AG04450 (cell line): ENCODE measurements around the gene BRD3OS. TPM values are rescaled to one million over a fixed set of nuclear protein-coding genes. Genes with fewer than 3 reads are reported as not detected.

Experiments
- CTCF ChIA-PET: fragments of 300-600, 350-600 bp; formaldehyde crosslinking; extraction: SDS; loops from one replicate; lab custom pipeline; 2022; ENCODE audit warnings: antibody characterized with exemption, inconsistent platforms; lab: Charles Lee
- POLR2A ChIA-PET: fragments of 350-600 bp; formaldehyde crosslinking; extraction: SDS; loops from one replicate; lab custom pipeline; 2021; ENCODE audit warnings: antibody characterized with exemption, inconsistent platforms; lab: Yijun Ruan, JAX
- DNase-seq: peaks from one replicate; pipeline ENCODE4 v3.0.0-alpha.2; 2011; ENCODE audit warnings: low read depth, low spot score
- H3K27ac ChIP-seq: one replicate; pipeline ENCODE4 v1.5.1; 2012; ENCODE audit warnings: low read depth, low read length, control low read depth
- H3K27me3 ChIP-seq: one replicate; pipeline ENCODE4 v1.6.0; 2012; ENCODE audit warnings: low read length; ENCODE audit not compliant: control insufficient read depth, insufficient read depth
- H3K4me3 ChIP-seq: 2 replicates; pipeline ENCODE4 v1.5.1; 2011; ENCODE audit warnings: mild to moderate bottlenecking, low read depth, low read length, control low read depth
- H3K9me3 ChIP-seq: 2 replicates; pipeline ENCODE4 v1.5.1; 2012; ENCODE audit warnings: low read length; ENCODE audit not compliant: control insufficient read depth, insufficient read depth
- polyA plus RNA-seq: library from polyadenylated mRNA; depleted of rRNA; stranded (reverse); fragments of >200 nt; gene quantifications from 2 replicates; pipeline ENCODE4 v1.2.3, GENCODE V29; 2011
- TF ChIP-seq, protein P1 (sequence below): IDR thresholded peaks from 2 replicates; pipeline ENCODE4 v1.5.1; 2011; ENCODE audit warnings: low read depth, low read length, control low read depth, inconsistent platforms

Gene BRD3OS
- polyA plus RNA-seq, 1 experiment, result 20.2 TPM

GRCh38 chr9:134059661-134060395, 34.5 kb downstream of the BRD3OS start:
- ChIA-PET POLR2A (no interaction called here), CTCF (no interaction called here)
- no peak for DNase-seq

DNA sequence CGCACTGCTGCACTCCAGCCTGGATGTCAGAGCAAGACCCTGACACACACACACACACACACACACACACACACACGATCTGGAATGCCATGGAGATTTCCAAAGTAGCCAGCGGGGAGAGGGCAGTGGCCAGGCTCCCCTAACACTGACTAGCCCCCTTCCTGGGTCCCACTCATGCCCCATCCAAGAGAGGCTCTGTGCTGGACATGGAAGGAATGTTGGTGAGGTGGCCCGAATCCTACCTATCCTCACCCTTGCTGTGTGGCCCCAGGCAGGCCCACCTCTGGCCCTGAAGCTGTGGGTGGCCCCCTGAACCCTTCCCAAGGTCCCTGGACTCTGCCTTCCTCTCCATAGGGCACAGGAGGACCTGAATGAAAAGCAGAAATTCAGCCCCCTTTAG, 35.3 kb downstream of the BRD3OS start:
- Histone ChIP-seq H3K4me3 (no peak overlapping the region), H3K27ac (no peak overlapping the region), H3K27me3 (no peaks in the 10 kb centered on the region), H3K9me3 (no peaks in the 10 kb centered on the region; the same call in 1 of the 2 replicates)
- TF ChIP-seq, protein P1, sequence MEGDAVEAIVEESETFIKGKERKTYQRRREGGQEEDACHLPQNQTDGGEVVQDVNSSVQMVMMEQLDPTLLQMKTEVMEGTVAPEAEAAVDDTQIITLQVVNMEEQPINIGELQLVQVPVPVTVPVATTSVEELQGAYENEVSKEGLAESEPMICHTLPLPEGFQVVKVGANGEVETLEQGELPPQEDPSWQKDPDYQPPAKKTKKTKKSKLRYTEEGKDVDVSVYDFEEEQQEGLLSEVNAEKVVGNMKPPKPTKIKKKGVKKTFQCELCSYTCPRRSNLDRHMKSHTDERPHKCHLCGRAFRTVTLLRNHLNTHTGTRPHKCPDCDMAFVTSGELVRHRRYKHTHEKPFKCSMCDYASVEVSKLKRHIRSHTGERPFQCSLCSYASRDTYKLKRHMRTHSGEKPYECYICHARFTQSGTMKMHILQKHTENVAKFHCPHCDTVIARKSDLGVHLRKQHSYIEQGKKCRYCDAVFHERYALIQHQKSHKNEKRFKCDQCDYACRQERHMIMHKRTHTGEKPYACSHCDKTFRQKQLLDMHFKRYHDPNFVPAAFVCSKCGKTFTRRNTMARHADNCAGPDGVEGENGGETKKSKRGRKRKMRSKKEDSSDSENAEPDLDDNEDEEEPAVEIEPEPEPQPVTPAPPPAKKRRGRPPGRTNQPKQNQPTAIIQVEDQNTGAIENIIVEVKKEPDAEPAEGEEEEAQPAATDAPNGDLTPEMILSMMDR, result no peak
- CTCF ChIA-PET, result no interaction called here
- POLR2A ChIA-PET, result no interaction called here
- DNase-seq, result no peak

More at GRCh38 chr9:134059661-134060395, 34.5 kb downstream of the BRD3OS start:
- no peaks in the 10 kb centered on the region; the same call in 1 of the 2 replicates for H3K9me3 ChIP-seq
- H3K27me3 ChIP-seq, result no peaks in the 10 kb centered on the region
- TF ChIP-seq, protein P1, result peak; percentile 18; the same call in 1 of the 2 replicates
- H3K4me3 ChIP-seq, result no peak overlapping the region
- no peak overlapping the region for H3K27ac ChIP-seq

DNA sequence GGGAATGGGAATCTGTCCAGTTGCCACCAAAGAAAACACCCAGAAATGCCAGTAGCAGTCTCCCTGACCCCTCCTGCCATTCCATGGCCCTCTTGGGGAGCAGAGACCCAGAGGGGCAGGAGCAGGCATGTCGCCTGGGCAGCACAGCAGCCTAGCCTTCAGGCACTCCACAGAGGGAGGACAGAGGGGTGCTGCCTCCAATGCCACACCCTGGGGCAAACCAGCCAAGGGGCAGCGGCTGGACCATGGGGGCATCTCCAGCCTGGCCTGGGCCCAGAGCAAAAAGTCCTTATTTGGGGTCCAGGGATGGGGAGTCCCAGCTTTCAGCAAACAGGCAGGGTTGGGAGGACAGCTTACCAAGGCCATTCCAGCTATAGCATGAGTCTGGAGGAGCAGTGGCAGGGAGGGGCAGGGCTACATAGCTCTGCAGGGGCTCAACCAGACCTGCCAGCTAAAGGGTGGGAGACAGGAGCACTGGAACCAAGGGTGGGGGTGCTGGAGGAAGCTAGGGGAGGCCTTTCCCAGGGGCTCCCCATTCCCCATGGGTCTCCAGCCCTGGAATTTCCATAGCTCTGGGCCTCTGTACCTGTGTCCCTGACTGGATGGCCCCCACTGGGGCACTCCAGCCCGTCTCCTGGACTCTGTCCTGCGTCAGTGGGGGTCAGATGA, 35.9 kb downstream of the BRD3OS start:
- Histone ChIP-seq H3K27me3 (no peaks in the 10 kb centered on the region), H3K4me3 (no peak overlapping the region), H3K9me3 (no peaks in the 10 kb centered on the region; the same call in 1 of the 2 replicates), H3K27ac (no peak overlapping the region)
- TF ChIP-seq, protein P1, result no peak
- ChIA-PET POLR2A (no interaction called here), CTCF (no interaction called here)
- DNase-seq, result no peak

- Histone ChIP-seq H3K27ac (no peak overlapping the region), H3K9me3 (no peaks in the 10 kb centered on the region; the same call in 1 of the 2 replicates), H3K4me3 (no peak overlapping the region), H3K27me3 (no peaks in the 10 kb centered on the region)
- CTCF ChIA-PET, result interaction anchor here (0.6 kb wide), 1 partner anchor 11 kb away, joined by 3 read pairs; no protein-coding TSS in a partner anchor
- POLR2A ChIA-PET, result no interaction called here
- TF ChIP-seq, protein P1, result no peak
- no peak for DNase-seq
These were observed 36.5 kb downstream of the BRD3OS start for GRCh38 chr9:134061688-134062371.
